ENCODE results near the gene COL1A2. TPM values are rescaled to one million over a fixed set of nuclear protein-coding genes. Genes with fewer than 3 reads are reported as not detected.

The COL1A2 gene
- total and polyA plus RNA-seq, 2 of the 13 experiments (the other 11 are each of a cell fraction or from before 2014, with no cell fraction given) = not detected

DNA sequence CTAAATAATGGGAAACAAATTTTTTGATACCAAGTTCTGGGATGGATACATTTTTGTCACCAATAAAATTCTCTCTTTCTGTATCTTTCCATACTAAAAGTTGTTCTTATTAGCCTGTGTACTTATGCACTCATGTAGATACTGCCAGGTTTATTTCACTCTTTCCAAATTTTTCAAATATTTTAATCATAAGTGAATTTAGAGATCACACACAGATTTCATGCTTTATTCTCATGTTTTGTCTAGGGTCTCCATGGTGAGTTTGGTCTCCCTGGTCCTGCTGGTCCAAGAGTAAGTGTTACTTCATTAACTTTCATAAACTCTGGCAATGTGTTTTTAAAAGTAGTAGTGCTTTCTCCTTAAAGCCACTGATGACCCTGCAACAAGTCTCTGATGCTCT, 20.3 kb downstream of the COL1A2 start:
- no peak overlapping the region for H3K4me2 ChIP-seq (ENCODE audit: low read depth, low read length)
- H3K79me2 ChIP-seq (ENCODE audit: insufficient read depth, low read length) = no peaks in the 10 kb centered on the region
- in situ Hi-C loops (cut with HindIII; ENCODE audit: extremely low pct_ligation_motif_present, low pct_unique_long_range_greater_than_20kb) (no loop called here), intact Hi-C loops (cut with micrococcal nuclease; ENCODE audit: unreplicated experiment) (no loop called here)
- H3K4me1 ChIP-seq (ENCODE audit: insufficient read depth, low read length) = no peaks in the 10 kb centered on the region
- H2AFZ ChIP-seq (ENCODE audit: low read length) = no peak overlapping the region
- H3K4me3 ChIP-seq (replicated peaks in 1 of 3; ENCODE audit: insufficient read depth in 1 of 3, low read depth in 2 of 3, low read length in 3 of 3) = no peak overlapping the region
- no peak for ATAC-seq
- POLR2A ChIA-PET = no interaction called here
- FAIRE-seq = no peak
- DNase-seq (ENCODE audit: low spot score) = no peak
- BruUV-seq (replicated peaks) = no TSS peak
- no peaks in the 10 kb centered on the region for H3K9me3 ChIP-seq (ENCODE audit: low read length)
- H3K36me3 ChIP-seq (replicated peaks in 1 of 2; ENCODE audit: control insufficient read depth in 1 of 2, insufficient read depth in 2 of 2, low read length in 2 of 2) = no peaks in the 10 kb centered on the region
- H3K27ac ChIP-seq (ENCODE audit: extremely low read length, insufficient read depth, low read length) = no peak overlapping the region
- CTCF ChIA-PET (ENCODE audit: low intra/inter-chr PET ratio, low total read pairs) = no interaction called here
- H3K9ac ChIP-seq (ENCODE audit: insufficient read depth, low read depth, low read length) = no peak overlapping the region
- TF ChIP-seq, protein P1, sequence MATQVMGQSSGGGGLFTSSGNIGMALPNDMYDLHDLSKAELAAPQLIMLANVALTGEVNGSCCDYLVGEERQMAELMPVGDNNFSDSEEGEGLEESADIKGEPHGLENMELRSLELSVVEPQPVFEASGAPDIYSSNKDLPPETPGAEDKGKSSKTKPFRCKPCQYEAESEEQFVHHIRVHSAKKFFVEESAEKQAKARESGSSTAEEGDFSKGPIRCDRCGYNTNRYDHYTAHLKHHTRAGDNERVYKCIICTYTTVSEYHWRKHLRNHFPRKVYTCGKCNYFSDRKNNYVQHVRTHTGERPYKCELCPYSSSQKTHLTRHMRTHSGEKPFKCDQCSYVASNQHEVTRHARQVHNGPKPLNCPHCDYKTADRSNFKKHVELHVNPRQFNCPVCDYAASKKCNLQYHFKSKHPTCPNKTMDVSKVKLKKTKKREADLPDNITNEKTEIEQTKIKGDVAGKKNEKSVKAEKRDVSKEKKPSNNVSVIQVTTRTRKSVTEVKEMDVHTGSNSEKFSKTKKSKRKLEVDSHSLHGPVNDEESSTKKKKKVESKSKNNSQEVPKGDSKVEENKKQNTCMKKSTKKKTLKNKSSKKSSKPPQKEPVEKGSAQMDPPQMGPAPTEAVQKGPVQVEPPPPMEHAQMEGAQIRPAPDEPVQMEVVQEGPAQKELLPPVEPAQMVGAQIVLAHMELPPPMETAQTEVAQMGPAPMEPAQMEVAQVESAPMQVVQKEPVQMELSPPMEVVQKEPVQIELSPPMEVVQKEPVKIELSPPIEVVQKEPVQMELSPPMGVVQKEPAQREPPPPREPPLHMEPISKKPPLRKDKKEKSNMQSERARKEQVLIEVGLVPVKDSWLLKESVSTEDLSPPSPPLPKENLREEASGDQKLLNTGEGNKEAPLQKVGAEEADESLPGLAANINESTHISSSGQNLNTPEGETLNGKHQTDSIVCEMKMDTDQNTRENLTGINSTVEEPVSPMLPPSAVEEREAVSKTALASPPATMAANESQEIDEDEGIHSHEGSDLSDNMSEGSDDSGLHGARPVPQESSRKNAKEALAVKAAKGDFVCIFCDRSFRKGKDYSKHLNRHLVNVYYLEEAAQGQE (IDR thresholded peaks at IDR 0.05; ENCODE audit: borderline replicate concordance in 1 of 2, low read depth in 1 of 2, low read length in 2 of 2) = no peak
- TF ChIP-seq EP300 (IDR thresholded peaks at IDR 0.05; ENCODE audit: low read depth in 2 of 2, low read length in 2 of 2) (no peak), EP300 (CRISPR knock-in tag; IDR thresholded peaks at IDR 0.05; ENCODE audit: borderline replicate concordance) (no peak), ZNF333 (CRISPR knock-in tag; IDR thresholded peaks at IDR 0.05; ENCODE audit: borderline replicate concordance) (no peak), PAWR (CRISPR knock-in tag; IDR thresholded peaks at IDR 0.05; ENCODE audit: borderline replicate concordance) (no peak), CBX1 (IDR thresholded peaks at IDR 0.05; ENCODE audit: low read depth) (no peak), ZNF292 (CRISPR knock-in tag; IDR thresholded peaks at IDR 0.05; ENCODE audit: borderline replicate concordance, low read depth) (no peak), ZNF777 (CRISPR knock-in tag; IDR thresholded peaks at IDR 0.05) (no peak), CENPX (CRISPR knock-in tag; IDR thresholded peaks at IDR 0.05) (no peak), CCAR2 (optimal IDR thresholded peaks at IDR 0.05; ENCODE audit: low read depth, low read length) (no peak), ZC3H13 (CRISPR knock-in tag; IDR thresholded peaks at IDR 0.05) (no peak), ZNF841 (CRISPR knock-in tag; IDR thresholded peaks at IDR 0.05; ENCODE audit: borderline replicate concordance) (no peak)
- TF ChIP-seq, protein P2, sequence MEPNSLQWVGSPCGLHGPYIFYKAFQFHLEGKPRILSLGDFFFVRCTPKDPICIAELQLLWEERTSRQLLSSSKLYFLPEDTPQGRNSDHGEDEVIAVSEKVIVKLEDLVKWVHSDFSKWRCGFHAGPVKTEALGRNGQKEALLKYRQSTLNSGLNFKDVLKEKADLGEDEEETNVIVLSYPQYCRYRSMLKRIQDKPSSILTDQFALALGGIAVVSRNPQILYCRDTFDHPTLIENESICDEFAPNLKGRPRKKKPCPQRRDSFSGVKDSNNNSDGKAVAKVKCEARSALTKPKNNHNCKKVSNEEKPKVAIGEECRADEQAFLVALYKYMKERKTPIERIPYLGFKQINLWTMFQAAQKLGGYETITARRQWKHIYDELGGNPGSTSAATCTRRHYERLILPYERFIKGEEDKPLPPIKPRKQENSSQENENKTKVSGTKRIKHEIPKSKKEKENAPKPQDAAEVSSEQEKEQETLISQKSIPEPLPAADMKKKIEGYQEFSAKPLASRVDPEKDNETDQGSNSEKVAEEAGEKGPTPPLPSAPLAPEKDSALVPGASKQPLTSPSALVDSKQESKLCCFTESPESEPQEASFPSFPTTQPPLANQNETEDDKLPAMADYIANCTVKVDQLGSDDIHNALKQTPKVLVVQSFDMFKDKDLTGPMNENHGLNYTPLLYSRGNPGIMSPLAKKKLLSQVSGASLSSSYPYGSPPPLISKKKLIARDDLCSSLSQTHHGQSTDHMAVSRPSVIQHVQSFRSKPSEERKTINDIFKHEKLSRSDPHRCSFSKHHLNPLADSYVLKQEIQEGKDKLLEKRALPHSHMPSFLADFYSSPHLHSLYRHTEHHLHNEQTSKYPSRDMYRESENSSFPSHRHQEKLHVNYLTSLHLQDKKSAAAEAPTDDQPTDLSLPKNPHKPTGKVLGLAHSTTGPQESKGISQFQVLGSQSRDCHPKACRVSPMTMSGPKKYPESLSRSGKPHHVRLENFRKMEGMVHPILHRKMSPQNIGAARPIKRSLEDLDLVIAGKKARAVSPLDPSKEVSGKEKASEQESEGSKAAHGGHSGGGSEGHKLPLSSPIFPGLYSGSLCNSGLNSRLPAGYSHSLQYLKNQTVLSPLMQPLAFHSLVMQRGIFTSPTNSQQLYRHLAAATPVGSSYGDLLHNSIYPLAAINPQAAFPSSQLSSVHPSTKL (CRISPR knock-in tag; IDR thresholded peaks at IDR 0.05) = no peak
- H4K20me1 ChIP-seq (ENCODE audit: insufficient read depth, low read length) = no peaks in the 10 kb centered on the region
- peaks cover 0 to 28% of the 10 kb centered on the region in 2 experiments; a peak in 2 of 5 replicates for H3K27me3 ChIP-seq (ENCODE audit: control insufficient read depth in 1 of 2, insufficient read depth in 2 of 2, low read length in 2 of 2)
